GM12874 (cell line): Measurements from ENCODE around the gene APIP.

Experiments used
- CTCF ChIP-seq: IDR thresholded peaks from 2 replicates; pipeline ENCODE4 v1.5.1; 2011; ENCODE audit warnings: low read depth, mild to moderate bottlenecking, control low read depth, low read length, moderate library complexity; ENCODE audit not compliant: insufficient read depth

The APIP gene

DNA sequence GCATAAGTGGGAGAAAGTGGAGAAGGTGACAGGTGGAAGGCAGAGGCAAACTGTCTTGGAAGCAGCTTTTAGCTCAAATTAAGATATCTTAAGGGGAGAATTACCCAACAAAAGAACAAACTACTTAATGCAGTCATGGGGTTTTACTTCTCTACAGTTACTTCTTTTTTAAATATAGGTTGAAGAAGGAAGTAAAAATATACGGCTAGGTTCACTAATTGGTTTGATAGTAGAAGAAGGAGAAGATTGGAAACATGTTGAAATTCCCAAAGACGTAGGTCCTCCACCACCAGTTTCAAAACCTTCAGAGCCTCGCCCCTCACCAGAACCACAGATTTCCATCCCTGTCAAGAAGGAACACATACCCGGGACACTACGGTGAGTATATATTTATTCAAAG lies 41.0 kb upstream of the APIP start:
- no peak for TF ChIP-seq CTCF

DNA sequence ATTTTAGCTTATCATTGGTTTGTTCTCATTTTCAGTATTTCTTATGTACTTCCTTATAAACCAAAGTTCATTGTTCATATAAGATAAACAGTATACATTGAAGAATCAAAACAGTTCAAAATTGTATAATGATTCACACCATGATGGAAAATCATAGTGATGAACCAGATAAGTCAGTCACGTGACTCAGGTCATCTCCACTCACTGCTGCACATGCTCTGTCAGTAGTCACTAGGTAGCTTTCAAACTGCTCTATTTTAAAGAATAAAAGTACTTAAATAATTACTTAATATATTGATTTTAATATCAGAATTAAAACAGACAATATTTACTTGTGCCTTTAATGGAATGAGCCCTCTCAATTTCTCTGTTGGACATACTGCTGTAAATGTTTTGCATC lies 37.8 kb upstream of the APIP start:
- no peak for TF ChIP-seq CTCF

GRCh38 chr11:34948696-34949095 lies 32.5 kb upstream of the APIP start:
- no peak for TF ChIP-seq CTCF

- TF ChIP-seq CTCF, result no peak
Measured at GRCh38 chr11:34944692-34945091, 28.5 kb upstream of the APIP start.

DNA sequence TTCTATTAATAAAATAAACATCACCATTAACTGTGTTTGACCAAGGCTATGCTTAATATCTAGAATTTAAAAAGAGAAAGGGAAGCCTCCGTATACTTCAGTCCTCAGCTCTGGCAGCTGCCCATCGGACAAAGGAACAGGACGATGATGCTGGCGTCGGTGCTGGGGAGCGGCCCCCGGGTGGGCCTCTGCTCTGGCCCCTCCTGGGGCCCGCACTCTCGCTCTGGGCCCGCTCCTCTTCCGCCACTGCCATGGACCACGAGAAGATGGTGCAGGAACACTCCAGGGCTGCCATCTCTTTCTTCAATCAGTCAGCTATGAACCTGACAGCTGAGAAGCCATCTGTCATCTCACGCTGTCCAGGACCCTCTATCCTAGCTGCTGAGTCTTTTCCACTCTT lies 25.5 kb upstream of the APIP start:
- no peak for TF ChIP-seq CTCF

DNA sequence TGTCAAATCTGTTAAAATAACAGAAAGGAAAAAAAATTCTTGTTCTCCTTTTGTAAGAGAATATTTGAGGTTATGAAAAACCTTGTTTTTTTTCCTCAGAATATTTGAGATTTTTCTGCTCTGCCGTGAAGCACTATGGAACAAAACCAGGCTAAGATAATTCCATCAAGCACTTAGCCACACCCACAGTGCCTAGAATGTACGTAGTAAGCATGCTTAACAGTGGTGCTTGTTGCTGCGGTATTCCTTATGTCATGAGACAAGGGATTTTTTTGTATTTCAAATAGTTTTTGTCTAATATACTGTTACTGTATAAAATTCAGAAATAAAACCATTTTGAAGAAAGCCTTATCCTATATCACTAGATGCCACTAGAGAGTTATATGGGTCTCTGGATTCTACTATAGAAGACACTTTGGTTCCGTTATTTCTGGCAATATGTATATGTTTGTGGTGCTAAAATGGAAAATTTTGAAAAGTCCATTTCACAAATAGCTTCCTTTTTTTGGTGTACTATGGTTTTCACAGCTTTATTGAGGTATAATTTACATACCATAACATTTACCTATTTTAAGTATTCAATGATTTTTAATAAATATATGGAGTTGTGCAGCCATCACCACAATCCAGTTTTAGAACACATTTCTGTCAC lies 24.0 kb upstream of the APIP start:
- no peak for TF ChIP-seq CTCF

DNA sequence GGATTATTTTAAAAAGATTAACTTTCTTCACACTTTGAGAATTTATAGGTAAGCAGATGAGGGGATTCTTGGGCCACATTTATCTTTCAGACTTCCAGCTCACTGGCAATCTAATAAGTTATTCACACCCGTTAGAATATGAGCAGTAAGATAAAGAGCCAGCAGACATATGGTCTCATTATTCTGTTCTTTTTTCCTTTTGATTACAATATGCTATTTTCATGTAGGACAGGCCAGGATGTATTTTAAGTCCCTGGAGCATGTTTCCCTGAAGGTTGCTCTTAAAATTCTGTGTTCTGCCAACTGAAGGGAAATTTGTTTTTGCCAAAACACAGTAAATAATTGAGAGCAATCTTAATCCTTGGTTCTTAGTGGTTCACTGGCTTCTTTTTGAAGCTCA lies 22.4 kb upstream of the APIP start:
- TF ChIP-seq CTCF, result no peak
